Heart left ventricle (tissue), 16 donors: ENCODE measurements around the gene RAPGEFL1. TPM values are rescaled to one million over a fixed set of nuclear protein-coding genes. Genes with fewer than 3 reads are reported as not detected.
A peak's percentile ranks its signal among the peaks of the same experiment; 100 is the strongest.
"Not testable (repeated sequence)": the region's sequence is repeated elsewhere in the genome, so short reads cannot be mapped to it uniquely, and the experiment has no call there.

Source experiments
- ATAC-seq, 4 donors: fragments of 200-7000 bp; cut with Tn5 transposase; one replicate each; pipeline ENCODE4 v1.9.1; 2020 to 2022; ENCODE audit warnings: moderate library complexity in 4 of 4, mild to moderate bottlenecking in 3 of 4, moderate number of reproducible peaks in 1 of 4
- DNase-seq, 5 donors: peaks; one replicate each; pipeline ENCODE4 v3.0.0-alpha.2; 2020
- H3K27ac ChIP-seq, 12 donors: fragments of 200-600 bp; sonication (generic) in 4 of 12; one replicate each; pipeline versions ENCODE4 v1.5.0 to v1.8.0; 2016 to 2022; ENCODE audit warnings: mild to moderate bottlenecking in 2 of 12
- H3K27me3 ChIP-seq, 9 donors: fragments of 200-600 bp; sonication (generic) in 2 of 9; one replicate each; pipeline versions ENCODE4 v1.5.1 to v1.8.0; 2016 to 2022; ENCODE audit warnings: mild to moderate bottlenecking in 3 of 9
- H3K36me3 ChIP-seq, 9 donors: fragments of 200-600 bp; sonication (generic) in 2 of 9; one replicate each; pipeline versions ENCODE4 v1.5.0 to v1.8.0; 2018 to 2022; ENCODE audit warnings: mild to moderate bottlenecking in 2 of 9
- H3K4me1 ChIP-seq, 12 donors: fragments of 200-600 bp; sonication (generic) in 4 of 12; one replicate each; pipeline versions ENCODE4 v1.5.0 to v1.8.0; 2016 to 2022; ENCODE audit warnings: mild to moderate bottlenecking in 3 of 12
- H3K4me3 ChIP-seq, 12 donors: fragments of 200-600 bp; sonication (generic) in 4 of 12; one replicate each; pipeline versions ENCODE4 v1.5.0 to v1.8.0; 2017 to 2022; ENCODE audit warnings: mild to moderate bottlenecking in 9 of 12, moderate library complexity in 4 of 12
- H3K9me3 ChIP-seq, 12 donors: fragments of 200-600 bp; sonication (generic) in 4 of 12; one replicate each; pipeline versions ENCODE4 v1.5.0 to v1.8.0; 2016 to 2022; ENCODE audit warnings: mild to moderate bottlenecking in 1 of 12
- POLR2A ChIP-seq, 2 donors: fragments of 450-650 bp; IDR thresholded peaks; one replicate each; pipeline ENCODE4 v1.6.1; 2017; ENCODE audit warnings: antibody characterized with exemption in 2 of 2, mild to moderate bottlenecking in 2 of 2, moderate library complexity in 2 of 2
- WGBS, 4 donors: extraction: QIAGEN DNeasy Blood & Tissue Kit in 2 of 4; methylation state at CpG; one replicate each; pipeline versions ENCODE4 v1.1.5 to v1.1.7; 2013 to 2018; 5-methylcytosine and 5-hydroxymethylcytosine counted together
- intact Hi-C, 10 donors: fragments of 100-400 bp; cut with DNase I; formaldehyde crosslinking; loops; one replicate each; pipeline versions ENCODE4 v1.11.1 to v1.14.2; 2022
- polyA plus RNA-seq, 2 donors: library from polyadenylated mRNA; stranded (reverse); fragments of 200-250 nt; gene quantifications; one replicate each; pipeline ENCODE4 v1.2.3, GENCODE V29; 2013
- total RNA-seq, 9 donors: library from RNA; depleted of rRNA in 2 of 9; stranded (reverse); fragments of >200 nt in 2 of 9; fragmentation: NEBNext Ultra II Directional in 3 of 9; extraction: Animal tissue kit (Norgen Biotek cat#: 25700) in 3 of 9; gene quantifications; one replicate each; pipeline versions ENCODE4 v1.1.0 to v1.2.4, GENCODE V29; 2016 to 2023
- TF ChIP-seq, protein P1 (sequence below), 12 donors: fragments of 200-600 bp; sonication (generic) in 4 of 12; IDR thresholded peaks; one replicate each; pipeline versions ENCODE4 v1.5.0 to v1.8.0; 2018 to 2022; ENCODE audit warnings: antibody characterized with exemption in 12 of 12, mild to moderate bottlenecking in 5 of 12
- donor health status: ischemic (EF 13 %, LVEDD 7.1; RV severe dilation, severe dysfunction).
- donor health status: healthy with polysubstance abuse.
- donor health status: DM: no; HTN: yes; CAD: no.
- donor health status: DM: no; HTN: no; CAD: no.
- donor health status: ischemic (EF 25% LVEDD 6.9; RV normal size, moderate dysfunction).
- donor health status: ischemic (EF 25% LVEDD 5.7; RV mildly dilated, moderate dysfunction).
- donor health status: healthy.
- donor health status: DM: yes; HTN: yes; CAD: no.
- donor health status: ischemic (EF 35%, LVEDD 5.7; RV mildly dilated, moderate dysfunction).
- donor health status: nonischemic (EF 11% LVEDD 7.7; RV severe dilation, severe dysfunction).
- donor health status: DM: yes; HTN: yes; CAD: no.
- donor health status: PGD.
- donor health status: ischemic (EF 29% LVEDD 5.4; RV normal size, mild dysfunction).
- donor health status: nonischemic (EF 23%, LVEDD 6.1; RV moderate dilation, normal function).

The RAPGEFL1 gene
- total and polyA plus RNA-seq, 11 donors: 2.2 to 6.6 (median 3.3) TPM

DNA sequence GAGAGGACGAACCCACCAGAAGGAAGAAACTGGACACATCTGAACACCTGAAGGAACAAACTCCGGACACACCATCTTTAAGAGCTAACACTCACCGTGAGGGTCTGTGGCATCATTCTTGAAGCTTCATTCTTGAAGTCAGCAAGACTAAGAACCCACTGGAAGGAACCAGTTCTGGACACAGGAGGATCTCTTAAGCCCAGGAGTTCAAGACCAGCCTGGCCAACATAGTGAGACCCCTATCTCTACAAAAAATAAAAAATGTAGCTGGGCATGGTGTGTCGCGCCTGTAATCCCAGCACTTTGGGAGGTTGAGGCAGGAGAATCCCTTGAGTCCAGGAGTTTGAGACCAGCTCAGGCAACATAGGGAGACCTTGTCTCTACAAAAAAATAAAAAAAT is 21.3 kb downstream of the RAPGEFL1 start:
- intact Hi-C loops: loop anchor here in 3 of 10 donors (10.0 kb wide), 2 partner anchors 156 to 216 kb away; partner anchors contain the start of gene TOP2A (in 2 of the 3)
- WGBS, 4 donors: 83 to 95% (median 92%) methylated on average over 5 of the region's 5 CpGs

DNA sequence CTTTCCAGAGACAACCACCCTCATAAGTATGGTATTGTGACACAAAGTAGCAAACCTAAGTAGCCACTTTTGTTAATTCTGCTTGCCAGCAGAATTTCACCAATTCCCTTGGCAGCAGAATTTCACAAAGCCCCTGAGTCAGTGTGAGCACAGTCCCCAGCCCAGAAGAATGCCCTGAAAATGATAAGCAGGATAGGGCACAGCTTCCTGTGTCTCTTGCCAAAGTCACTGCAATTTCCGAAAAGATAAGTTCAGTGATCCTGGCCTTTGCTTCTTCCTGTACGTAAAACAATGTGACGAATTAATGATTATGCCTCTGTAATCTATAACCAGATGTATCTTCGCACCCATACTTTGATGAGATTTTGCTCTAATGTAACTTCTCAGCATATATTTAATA is 25.9 kb downstream of the RAPGEFL1 start:
- Histone ChIP-seq H3K9me3 (no peaks in the 10 kb centered on the region), H3K27me3 (no peaks in the 10 kb centered on the region), H3K27ac (no peak overlapping the region), H3K36me3 (no peaks in the 10 kb centered on the region), H3K4me3 (no peak overlapping the region), H3K4me1 (peaks cover 0 to 16% (median 0%) of the 10 kb centered on the region in 12 donors)
- DNase-seq (no peak), ATAC-seq (peak in 2 of 4 donors; percentile 65)
- 56 to 64% (median 59%) methylated on average over 4 of the region's 4 CpGs for WGBS, 4 donors
- TF ChIP-seq, protein P1, sequence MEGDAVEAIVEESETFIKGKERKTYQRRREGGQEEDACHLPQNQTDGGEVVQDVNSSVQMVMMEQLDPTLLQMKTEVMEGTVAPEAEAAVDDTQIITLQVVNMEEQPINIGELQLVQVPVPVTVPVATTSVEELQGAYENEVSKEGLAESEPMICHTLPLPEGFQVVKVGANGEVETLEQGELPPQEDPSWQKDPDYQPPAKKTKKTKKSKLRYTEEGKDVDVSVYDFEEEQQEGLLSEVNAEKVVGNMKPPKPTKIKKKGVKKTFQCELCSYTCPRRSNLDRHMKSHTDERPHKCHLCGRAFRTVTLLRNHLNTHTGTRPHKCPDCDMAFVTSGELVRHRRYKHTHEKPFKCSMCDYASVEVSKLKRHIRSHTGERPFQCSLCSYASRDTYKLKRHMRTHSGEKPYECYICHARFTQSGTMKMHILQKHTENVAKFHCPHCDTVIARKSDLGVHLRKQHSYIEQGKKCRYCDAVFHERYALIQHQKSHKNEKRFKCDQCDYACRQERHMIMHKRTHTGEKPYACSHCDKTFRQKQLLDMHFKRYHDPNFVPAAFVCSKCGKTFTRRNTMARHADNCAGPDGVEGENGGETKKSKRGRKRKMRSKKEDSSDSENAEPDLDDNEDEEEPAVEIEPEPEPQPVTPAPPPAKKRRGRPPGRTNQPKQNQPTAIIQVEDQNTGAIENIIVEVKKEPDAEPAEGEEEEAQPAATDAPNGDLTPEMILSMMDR (IDR thresholded peaks at IDR 0.05): no peak
- TF ChIP-seq POLR2A (IDR thresholded peaks at IDR 0.05): no peak
- intact Hi-C loops: loop anchor here (2.0 to 10.0 kb wide), 7 partner anchors 84 to 214 kb away; partner anchors contain the start of genes CDC6 (in 2 of the 10) and TOP2A (in 2 of the 10)

More for the DNA sequence above, 21.3 kb downstream of the RAPGEFL1 start:
- DNase-seq (no peak), ATAC-seq (no peak)
- Histone ChIP-seq H3K9me3 (no peaks in the 10 kb centered on the region), H3K27me3 (no peaks in the 10 kb centered on the region), H3K4me1 (peaks cover 0 to 16% (median 3%) of the 10 kb centered on the region in 12 donors), H3K27ac (no peak overlapping the region), H3K4me3 (no peak overlapping the region), H3K36me3 (no peaks in the 10 kb centered on the region)
- TF ChIP-seq POLR2A (IDR thresholded peaks at IDR 0.05): no peak

DNA sequence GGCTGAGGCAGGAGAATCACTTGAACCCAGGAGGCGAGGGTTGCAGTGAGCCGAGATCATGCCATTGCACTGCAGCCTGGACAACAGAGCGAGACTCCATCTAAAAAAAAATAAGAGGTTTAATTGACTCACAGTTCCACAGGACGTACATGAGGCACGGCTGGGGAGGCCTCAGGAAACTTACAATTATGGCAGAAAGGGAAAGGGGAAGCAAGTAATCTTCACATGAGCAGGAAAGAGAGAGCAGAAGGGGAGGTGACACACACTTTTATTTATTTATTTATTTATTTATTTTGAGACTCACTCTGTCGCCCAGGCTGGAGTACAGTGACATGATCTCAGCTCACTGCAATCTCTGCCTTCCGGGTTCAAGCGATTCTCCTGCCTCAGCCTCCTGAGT is 28.9 kb downstream of the RAPGEFL1 start:
- not testable (repeated sequence) for H3K27me3 ChIP-seq, DNase-seq, H3K27ac ChIP-seq, H3K4me3 ChIP-seq, ATAC-seq, H3K9me3 ChIP-seq, H3K36me3 ChIP-seq
- intact Hi-C loops: loop anchor here in 1 of 10 donors (10.0 kb wide), 1 partner anchor 209 kb away; the partner anchor contains the start of gene TOP2A
- H3K4me1 ChIP-seq: peaks cover 0 to 16% (median 0%) of the 10 kb centered on the region in 12 donors
- 83 to 88% (median 87%) methylated on average over 8 of the region's 8 CpGs for WGBS, 4 donors

DNA sequence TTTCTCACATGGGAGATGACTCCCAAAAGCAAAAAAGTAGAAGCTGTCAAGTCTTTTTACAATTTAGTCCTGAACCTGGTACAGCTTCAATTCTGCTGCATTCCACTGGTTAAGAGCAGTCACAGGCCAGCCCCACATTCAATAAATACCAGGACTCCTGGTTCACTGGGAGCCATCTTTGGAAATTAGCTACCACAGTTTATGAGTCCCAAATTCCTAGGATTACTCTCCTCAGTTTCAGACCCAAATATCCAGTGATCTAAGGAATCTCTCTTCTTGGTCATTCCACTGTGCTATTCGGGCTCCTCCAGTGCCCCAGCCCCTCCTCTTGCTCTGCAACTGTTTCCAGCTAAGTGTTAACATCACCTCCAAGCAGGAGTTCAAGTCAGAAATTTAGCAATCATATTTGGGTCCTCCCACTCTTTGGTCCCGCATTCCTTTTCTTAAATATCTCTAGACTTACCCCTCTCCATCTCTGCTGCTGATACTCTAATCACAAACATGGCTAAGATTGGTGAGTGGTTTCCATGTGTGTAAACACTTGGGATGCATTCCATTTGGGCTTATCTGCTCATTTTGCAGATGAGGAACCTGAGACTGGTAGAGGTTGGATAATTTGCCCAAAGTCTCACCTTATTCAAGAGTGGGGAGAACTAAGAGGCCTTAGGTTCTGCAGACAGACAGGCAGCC is 32.3 kb downstream of the RAPGEFL1 start:
- ATAC-seq (no peak), DNase-seq (no peak)
- no peak overlapping the region for H3K4me3 ChIP-seq
- no peaks in the 10 kb centered on the region for H3K36me3 ChIP-seq
- H3K27ac ChIP-seq: no peak overlapping the region
- TF ChIP-seq, protein P1 (IDR thresholded peaks at IDR 0.05): no peak
- TF ChIP-seq POLR2A (IDR thresholded peaks at IDR 0.05): no peak
- intact Hi-C loops: loop anchor here in 2 of 10 donors (10.0 kb wide), 3 partner anchors 65 to 205 kb away; partner anchors contain the start of gene TOP2A (in 1 of the 2)
- no peaks in the 10 kb centered on the region for H3K27me3 ChIP-seq
- no peaks in the 10 kb centered on the region for H3K9me3 ChIP-seq
- no peaks in the 10 kb centered on the region for H3K4me1 ChIP-seq
- 68 to 89% (median 75%) methylated on average over 2 of the region's 2 CpGs for WGBS, 4 donors

DNA sequence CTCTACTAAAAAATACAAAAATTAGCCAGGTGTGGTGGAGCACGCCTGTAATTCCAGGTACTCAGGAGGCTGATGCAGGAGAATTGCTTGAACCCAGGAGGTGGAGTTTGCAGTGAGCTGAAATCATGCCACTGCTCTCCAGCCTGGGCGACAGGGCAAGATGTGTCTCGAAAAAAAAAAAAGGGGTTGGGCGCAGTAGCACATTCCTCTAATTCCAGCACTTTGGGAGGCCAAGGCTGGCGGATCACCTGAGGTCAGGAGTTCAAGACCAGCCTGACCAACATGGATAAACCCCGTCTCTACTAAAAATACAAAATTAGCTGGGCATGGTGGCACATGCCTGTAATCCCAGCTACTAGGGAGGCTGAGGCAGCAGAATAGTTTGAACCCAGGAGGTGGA is 36.6 kb downstream of the RAPGEFL1 start:
- intact Hi-C loops: loop anchor here in 2 of 10 donors (10.0 kb wide), 2 partner anchors 61 to 141 kb away; no protein-coding TSS in a partner anchor
- not testable (repeated sequence) for H3K27ac ChIP-seq

More for the DNA sequence above, 36.6 kb downstream of the RAPGEFL1 start:
- DNase-seq, H3K4me3 ChIP-seq, H3K27me3 ChIP-seq, ATAC-seq, H3K36me3 ChIP-seq, H3K9me3 ChIP-seq, H3K4me1 ChIP-seq: not testable (repeated sequence)
- WGBS, 4 donors: 75 to 85% (median 80%) methylated on average over 6 of the region's 6 CpGs
